Sciatic nerve (tissue), 2 donors: ENCODE data around the gene ARHGAP12. TPM values are rescaled to one million over a fixed set of nuclear protein-coding genes. Genes with fewer than 3 reads are reported as not detected.
"Not testable (repeated sequence)": the region's sequence is repeated elsewhere in the genome, so short reads cannot be mapped to it uniquely, and the experiment has no call there.

Source experiments
- ATAC-seq: fragments of 200-7000 bp; cut with Tn5 transposase; one replicate; pipeline ENCODE4 v1.9.1; 2020; ENCODE audit warnings: mild to moderate bottlenecking, moderate library complexity
- DNase-seq: peaks from one replicate; pipeline ENCODE4 v3.0.0-alpha.2; 2020; ENCODE audit warnings: low spot score
- intact Hi-C: fragments of 100-400 bp; cut with DNase I; formaldehyde crosslinking; loops from one replicate; pipeline ENCODE4 v1.14.2; 2022
- total RNA-seq: library from RNA; stranded (reverse); fragmentation: NEBNext Ultra II Directional; extraction: Animal tissue kit (Norgen Biotek cat#: 25700); gene quantifications from one replicate; pipeline ENCODE4 v1.2.1, GENCODE V29; 2021
- donor health status: DM: no; HTN: no; CAD: no.
- donor health status: DM: no; HTN: no; CAD: no.

The ARHGAP12 gene
- total RNA-seq, 1 donor from 2014 or later: 57.0 TPM

GRCh38 chr10:31803606-31804351 is 124.9 kb downstream of the ARHGAP12 start:
- no peak for DNase-seq
- peak; percentile 63 for ATAC-seq
- intact Hi-C loops: no loop called here

DNA sequence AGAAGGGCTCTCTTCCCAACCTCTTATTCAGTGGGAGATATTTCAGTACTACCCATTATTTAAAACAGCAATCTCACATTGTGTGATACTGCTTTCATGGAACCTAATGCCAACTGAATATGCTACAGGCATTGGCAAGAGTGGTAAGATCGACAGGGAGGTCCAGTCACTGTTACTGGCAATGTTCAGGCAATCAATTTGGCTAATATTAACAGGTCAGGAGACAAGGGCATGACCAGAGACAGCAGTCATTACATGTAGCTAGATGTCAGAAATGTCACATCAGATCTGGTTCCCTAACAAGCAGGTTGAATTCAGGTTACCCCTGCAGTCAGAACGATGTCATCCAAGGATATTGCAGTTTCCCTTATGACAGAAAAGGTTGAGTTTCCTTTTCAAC is 129.4 kb downstream of the ARHGAP12 start:
- intact Hi-C loops: no loop called here

DNA sequence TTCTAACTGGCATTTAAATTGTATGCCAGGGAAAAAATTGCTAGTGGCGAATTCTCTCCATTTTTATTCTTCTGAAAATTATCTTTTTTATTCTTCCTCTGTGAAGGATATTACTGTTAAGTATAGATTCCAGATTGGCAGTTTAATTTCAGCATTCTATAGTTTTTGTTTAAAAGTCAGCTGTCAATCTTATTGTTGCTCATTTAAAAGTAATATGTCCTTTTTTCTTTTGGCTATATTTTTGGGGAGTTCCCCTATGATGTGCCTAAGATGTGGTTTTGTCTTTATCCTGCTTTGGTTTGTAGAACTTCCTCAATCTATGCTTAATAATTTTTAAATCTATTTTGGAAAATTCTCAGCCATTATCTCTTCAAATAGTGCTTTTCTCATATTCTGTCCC is 135.9 kb downstream of the ARHGAP12 start:
- no peak for ATAC-seq
- DNase-seq: no peak
- intact Hi-C loops: no loop called here

More for the DNA sequence above, 129.4 kb downstream of the ARHGAP12 start:
- ATAC-seq (no peak), DNase-seq (no peak)

GRCh38 chr10:31789555-31789954 is 139.1 kb downstream of the ARHGAP12 start:
- intact Hi-C loops: no loop called here
- DNase-seq (no peak), ATAC-seq (no peak)

- DNase-seq (no peak), ATAC-seq (no peak)
- intact Hi-C loops: no loop called here
Measured at GRCh38 chr10:31782701-31783100, 145.9 kb downstream of the ARHGAP12 start.

DNA sequence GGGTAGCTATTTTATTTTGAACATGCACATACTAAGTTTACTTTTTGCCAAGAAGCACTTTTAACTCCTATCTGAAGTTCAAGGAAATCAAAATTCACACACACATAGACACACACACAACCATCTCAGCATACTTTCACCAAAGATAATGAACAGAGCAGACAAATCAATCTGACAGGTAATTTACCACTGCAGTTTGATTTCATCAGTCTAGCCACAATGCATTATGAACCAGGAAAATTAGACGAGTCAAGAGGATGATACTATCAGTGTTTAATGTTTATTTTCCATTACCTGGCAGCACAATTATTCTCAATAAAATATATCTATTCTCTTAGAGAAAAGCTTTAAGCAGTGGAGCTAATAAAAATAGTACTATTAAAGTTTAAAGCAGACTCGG is 147.9 kb downstream of the ARHGAP12 start:
- no peak for DNase-seq
- ATAC-seq: no peak
- intact Hi-C loops: no loop called here

GRCh38 chr10:31778627-31779026 is 150.0 kb downstream of the ARHGAP12 start:
- intact Hi-C loops: no loop called here
- ATAC-seq (no peak), DNase-seq (no peak)

DNA sequence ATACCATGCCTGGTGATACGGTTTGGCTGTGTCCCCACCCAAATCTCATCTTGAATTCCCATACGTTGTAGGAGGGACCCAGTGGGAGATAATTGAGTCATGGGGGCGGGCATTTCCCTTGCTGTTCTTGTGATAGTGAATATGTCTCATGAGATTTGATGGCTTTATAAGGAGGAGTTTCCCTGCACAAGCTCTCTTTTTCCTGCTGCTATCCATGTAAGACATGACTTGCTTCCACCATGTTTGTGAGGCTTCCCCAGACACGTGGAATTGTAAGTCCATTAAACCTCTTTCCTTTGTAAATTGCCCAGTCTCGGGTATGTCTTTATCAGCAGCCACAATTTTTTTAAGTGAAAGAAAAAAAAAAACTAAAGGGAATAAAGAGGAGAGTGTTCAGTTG is 152.5 kb downstream of the ARHGAP12 start:
- ATAC-seq: no peak
- intact Hi-C loops: no loop called here
- DNase-seq: no peak

DNA sequence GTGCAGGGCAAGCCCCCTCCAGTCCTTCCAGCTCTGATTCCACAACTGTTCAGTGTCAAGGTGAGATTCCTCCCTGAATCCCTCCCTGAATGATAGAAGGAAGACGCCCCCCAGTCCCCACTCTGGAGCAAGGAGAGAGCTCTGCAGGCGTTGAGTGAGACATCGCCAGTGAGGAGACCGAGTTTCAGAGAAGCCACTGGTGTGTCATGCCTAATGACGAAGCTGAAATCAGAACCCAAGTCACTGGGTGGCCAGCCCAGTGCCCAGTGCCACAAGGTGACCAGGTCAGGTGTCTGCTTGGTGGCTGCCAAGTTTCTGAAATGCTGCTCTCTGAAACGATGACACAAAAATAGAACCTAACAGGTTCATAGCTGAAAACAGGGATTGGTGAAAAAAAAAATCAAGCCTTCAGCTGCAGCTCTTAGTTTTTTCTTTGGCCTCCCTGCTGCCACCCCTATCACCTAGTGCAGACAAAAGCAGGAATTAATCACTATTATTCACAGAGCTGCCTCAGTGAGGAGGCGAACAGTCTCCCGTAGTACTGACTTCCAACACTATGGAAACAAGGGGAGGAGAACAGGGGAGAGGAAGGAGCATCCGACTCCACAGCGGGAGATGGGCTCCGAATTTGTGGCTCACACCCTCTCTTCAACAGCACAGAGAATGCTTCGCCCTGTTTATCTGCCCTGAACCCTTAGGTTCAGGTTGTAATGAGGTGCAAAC is 153.5 kb downstream of the ARHGAP12 start:
- ATAC-seq (no peak), DNase-seq (no peak)
- intact Hi-C loops: no loop called here

DNA sequence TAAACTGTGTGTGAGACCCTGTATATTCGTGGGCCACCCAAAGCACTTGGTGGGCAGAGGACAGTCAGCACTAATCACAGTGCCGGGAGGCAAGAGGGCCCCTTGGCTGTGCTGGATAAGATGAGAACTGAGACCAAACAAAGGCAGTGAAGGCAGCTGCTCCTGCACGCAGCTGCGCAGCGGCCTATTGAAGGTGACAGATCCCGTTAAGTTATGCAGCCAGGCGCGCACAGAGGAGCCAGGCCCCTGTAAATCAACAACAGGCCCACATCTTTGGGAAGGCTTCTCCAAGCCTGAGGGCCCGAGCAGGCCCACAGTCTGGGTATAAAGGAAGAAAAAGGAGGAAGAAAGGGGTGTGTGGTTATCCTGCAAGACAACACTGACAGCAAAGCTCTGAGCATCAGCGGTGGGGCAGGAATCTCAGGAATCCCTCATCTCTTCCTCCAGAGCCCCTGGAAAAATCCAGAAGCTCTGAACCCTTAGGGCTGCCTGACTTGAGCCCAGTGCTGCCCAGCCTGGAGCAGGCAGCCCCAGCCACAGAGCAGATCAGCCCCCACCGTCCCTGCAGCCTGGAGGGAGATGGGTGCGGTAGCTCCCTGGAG is 154.2 kb downstream of the ARHGAP12 start:
- no peak for DNase-seq
- intact Hi-C loops: no loop called here
- no peak for ATAC-seq

DNA sequence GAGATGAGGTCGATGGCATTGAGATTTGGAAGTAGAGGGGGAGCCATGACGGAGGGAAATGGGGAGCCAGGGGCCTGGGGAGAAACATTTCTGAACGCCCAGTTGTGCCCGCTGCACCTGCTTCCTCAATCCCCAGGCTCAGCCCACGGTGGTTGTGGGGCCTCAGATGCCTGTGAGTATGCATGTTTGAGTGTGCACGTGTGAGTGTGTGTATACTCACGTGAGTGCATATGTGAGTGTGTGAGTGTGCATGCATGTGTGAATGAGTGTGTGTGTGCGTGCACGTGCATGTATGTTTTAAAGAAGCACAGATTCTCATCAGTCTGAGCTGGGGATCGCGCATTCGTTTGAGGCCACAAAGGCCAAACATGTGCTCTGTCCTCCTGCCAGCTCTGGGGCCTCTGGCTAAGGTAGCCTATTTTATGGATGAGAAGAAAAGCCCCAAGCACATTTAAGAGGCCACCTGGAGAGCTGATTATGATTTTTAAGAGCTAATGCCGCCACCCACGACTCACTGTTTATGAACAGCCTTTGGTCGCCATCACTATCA is 154.8 kb downstream of the ARHGAP12 start:
- DNase-seq (no peak), ATAC-seq (no peak)
- intact Hi-C loops: no loop called here

- DNase-seq (no peak), ATAC-seq (no peak)
- intact Hi-C loops: no loop called here
Measured at GRCh38 chr10:31771331-31771831, 157.2 kb downstream of the ARHGAP12 start.

DNA sequence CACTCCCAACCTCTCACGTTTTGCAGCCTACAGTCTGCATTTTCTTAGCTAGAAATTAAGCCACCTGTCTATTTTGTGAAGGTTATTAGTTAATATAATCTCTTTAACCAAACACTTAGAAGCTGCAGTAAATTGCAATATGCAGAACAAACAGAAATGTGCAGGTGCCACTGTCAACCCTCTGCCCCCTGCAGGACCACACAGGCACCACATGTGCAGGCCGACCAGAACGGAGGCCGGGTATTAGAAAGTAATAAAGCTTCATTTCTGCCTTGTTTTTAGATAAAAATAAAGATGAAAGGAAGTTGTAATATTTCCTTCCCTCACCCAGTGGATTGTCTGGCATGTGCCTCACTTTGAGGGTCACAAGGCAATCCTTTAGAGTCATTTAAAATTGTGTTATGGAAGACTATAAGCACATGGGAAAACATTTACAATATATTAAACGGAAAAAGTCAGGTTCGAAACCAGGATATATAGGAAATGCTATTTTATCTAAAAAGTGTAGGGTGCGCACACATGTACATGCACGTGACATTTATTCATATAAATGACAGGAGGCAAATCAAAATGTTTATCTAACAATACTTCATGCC is 158.2 kb downstream of the ARHGAP12 start:
- no peak for ATAC-seq
- no peak for DNase-seq
- intact Hi-C loops: no loop called here

DNA sequence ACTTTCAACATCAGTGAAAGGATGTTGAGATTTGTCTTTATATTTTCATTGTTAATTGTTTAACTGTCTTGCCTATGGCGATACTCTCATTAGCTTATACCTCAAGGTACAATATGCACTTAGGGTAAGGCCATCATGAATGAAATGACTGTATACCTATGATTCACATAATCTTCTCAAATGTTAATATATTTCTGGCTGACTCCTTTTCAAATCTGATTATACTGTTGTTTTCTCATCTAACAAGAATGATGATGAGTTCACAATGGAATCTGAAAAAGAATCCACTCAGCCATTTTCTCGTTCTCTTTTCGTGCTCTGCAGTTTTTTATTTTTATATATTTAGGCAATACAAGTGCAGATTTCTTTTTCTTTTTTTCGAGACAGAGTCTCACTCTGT is 159.1 kb downstream of the ARHGAP12 start:
- ATAC-seq (no peak), DNase-seq (no peak)
- intact Hi-C loops: no loop called here

DNA sequence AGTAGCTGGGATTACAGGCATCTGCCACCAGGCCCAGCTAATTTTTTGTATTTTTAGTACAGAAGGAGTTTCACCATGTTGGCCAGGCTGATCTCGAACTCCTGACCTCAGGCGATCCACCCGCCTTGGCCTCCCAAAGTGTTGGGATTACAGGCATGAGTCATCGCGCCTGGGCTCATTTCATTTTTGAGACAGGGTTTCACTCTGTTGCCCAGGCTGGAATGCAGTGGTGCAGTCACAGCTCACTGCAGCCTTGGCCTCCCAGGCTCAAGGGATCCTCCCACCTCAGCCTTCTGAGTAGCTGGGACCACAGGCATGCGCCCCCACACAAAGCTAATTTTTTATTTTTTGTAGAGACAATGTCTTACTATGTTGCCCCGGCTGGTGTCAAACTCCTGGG is 159.7 kb downstream of the ARHGAP12 start:
- DNase-seq, ATAC-seq, intact Hi-C loops: not testable (repeated sequence)

- intact Hi-C loops: no loop called here
- DNase-seq (no peak), ATAC-seq (peak; percentile 55)
Measured at GRCh38 chr10:31768467-31768866, 160.2 kb downstream of the ARHGAP12 start.

DNA sequence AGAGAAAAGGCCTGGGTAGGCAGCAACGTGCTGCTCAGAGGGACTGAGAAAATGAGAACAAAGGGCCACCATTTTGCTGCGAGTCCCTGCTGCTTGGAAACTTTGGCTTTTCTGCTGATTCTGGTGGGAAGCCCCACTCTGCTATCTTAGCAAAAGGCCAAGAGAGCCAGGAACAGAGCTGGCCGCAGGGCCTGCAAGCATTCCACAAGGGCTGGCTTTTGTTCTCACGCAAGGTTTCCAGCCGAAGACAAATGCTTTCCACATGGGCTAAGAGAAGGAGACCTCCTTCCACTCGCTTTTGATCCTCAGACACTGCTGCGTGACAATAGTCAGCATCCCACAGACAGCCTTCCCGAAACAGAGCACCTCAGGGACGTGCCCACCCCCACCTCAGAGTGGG is 163.1 kb downstream of the ARHGAP12 start:
- ATAC-seq (peak; percentile 9), DNase-seq (no peak)
- intact Hi-C loops: no loop called here

GRCh38 chr10:31762316-31762715 is 166.3 kb downstream of the ARHGAP12 start:
- ATAC-seq (no peak), DNase-seq (no peak)
- intact Hi-C loops: no loop called here

DNA sequence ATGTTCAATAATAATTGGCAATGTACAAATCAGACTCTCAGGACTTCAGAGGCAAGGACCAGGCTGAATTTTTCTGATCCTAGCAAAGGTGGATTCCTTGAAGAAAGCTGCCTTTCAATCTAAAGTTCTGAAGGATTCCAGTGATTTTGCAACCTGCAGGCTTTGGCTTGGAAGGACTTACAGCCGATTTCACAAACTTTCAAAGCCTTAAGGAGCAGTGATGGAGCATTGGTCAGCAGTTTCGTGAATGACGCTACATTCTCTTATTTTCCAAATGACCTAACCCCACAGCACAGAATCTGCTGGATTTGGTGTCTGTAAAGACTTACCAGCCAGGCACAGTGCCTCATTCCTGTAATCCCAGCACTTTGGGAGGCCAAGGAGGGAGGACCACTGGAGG is 167.5 kb downstream of the ARHGAP12 start:
- ATAC-seq: peak; percentile 28
- intact Hi-C loops: no loop called here
- DNase-seq: no peak
